Spleen (tissue), 11 donors: ENCODE data around the gene OSGEPL1. TPM values are rescaled to one million over a fixed set of nuclear protein-coding genes. Genes with fewer than 3 reads are reported as not detected.

Source experiments
- DNase-seq: peaks from one replicate; pipeline ENCODE4 v3.0.0-alpha.2; 2020
- H3K27ac ChIP-seq, 8 donors: fragments of 200-600 bp; sonication (generic) in 7 of 8; 1 replicate in 4 of 8; 2 replicates in 4 of 8; pipeline versions ENCODE4 v1.5.0 to v1.8.0; 2016 to 2021; ENCODE audit warnings: inconsistent platforms in 4 of 8, mild to moderate bottlenecking in 4 of 8, moderate library complexity in 1 of 8
- H3K27me3 ChIP-seq, 7 donors: fragments of 200-600 bp; sonication (generic) in 6 of 7; replicated peaks in 1 of 7; 1 replicate in 4 of 7; 2 replicates in 3 of 7; pipeline versions ENCODE4 v1.5.0 to v1.8.0; 2016 to 2021; ENCODE audit warnings: inconsistent platforms in 3 of 7, mild to moderate bottlenecking in 1 of 7
- H3K36me3 ChIP-seq, 6 donors: fragments of 200-600 bp; sonication (generic) in 5 of 6; 1 replicate in 4 of 6; 2 replicates in 2 of 6; pipeline versions ENCODE4 v1.5.0 to v1.8.0; 2016 to 2021; ENCODE audit warnings: inconsistent platforms in 2 of 6
- H3K4me1 ChIP-seq, 6 donors: fragments of 200-600 bp; sonication (generic) in 5 of 6; 1 replicate in 3 of 6; 2 replicates in 3 of 6; pipeline versions ENCODE4 v1.5.0 to v1.8.0; 2016 to 2021; ENCODE audit warnings: inconsistent platforms in 3 of 6
- H3K4me3 ChIP-seq, 8 donors: fragments of 200-600 bp; sonication (generic) in 7 of 8; 1 replicate in 4 of 8; 2 replicates in 4 of 8; pipeline versions ENCODE4 v1.5.0 to v1.8.0; 2016 to 2021; ENCODE audit warnings: inconsistent platforms in 4 of 8, mild to moderate bottlenecking in 4 of 8, moderate library complexity in 2 of 8
- H3K9me3 ChIP-seq, 8 donors: fragments of 200-600 bp; sonication (generic) in 7 of 8; 1 replicate in 4 of 8; 2 replicates in 4 of 8; pipeline versions ENCODE4 v1.5.0 to v1.8.0; 2016 to 2021; ENCODE audit warnings: inconsistent platforms in 4 of 8
- POLR2A ChIP-seq, 3 donors: fragments of 450-650 bp; IDR thresholded peaks; one replicate each; pipeline ENCODE4 v1.5.1; 2017; ENCODE audit warnings: antibody characterized with exemption in 3 of 3, mild to moderate bottlenecking in 1 of 3
- POLR2AphosphoS5 ChIP-seq, 3 donors: sonication (generic); formaldehyde crosslinking; IDR thresholded peaks; one replicate each; pipeline ENCODE4 v1.5.1; 2017; ENCODE audit warnings: antibody characterized with exemption in 3 of 3
- WGBS, 5 donors: extraction: QIAGEN DNeasy Blood & Tissue Kit in 3 of 5; methylation state at CpG; one replicate each; pipeline versions ENCODE4 v1.1.5 to v1.1.7; 2013 to 2018; 5-methylcytosine and 5-hydroxymethylcytosine counted together
- intact Hi-C: fragments of 100-400 bp; cut with DNase I; formaldehyde crosslinking; loops from one replicate; pipeline ENCODE4 v1.15.0; 2023; ENCODE audit warnings: low total_unique reads
- polyA plus RNA-seq, 3 donors: library from polyadenylated mRNA; stranded (reverse); fragments of 200-250 nt; gene quantifications; one replicate each; pipeline ENCODE4 v1.2.1, GENCODE V29; 2013
- total RNA-seq, 7 donors: library from RNA; depleted of rRNA in 3 of 7; stranded (reverse); fragments of >200 nt in 3 of 7; fragmentation: NEBNext Ultra II Directional in 4 of 7; extraction: Animal tissue kit (Norgen Biotek cat#: 25700) in 4 of 7; gene quantifications; one replicate each; pipeline versions ENCODE4 v1.1.0 to v1.2.1, GENCODE V29; 2016 to 2021
- TF ChIP-seq, protein P1 (sequence below), 11 experiments: fragments of 200-600 bp in 7 of 11; fragments of 450-650 bp in 4 of 11; sonication (generic) in 4 of 11; IDR thresholded peaks in 8 of 11; conservative IDR thresholded peaks in 3 of 11; 1 replicate in 7 of 11; 2 replicates in 4 of 11; pipeline versions ENCODE4 v1.4.0 to v1.8.0; 2016 to 2021; ENCODE audit warnings: antibody characterized with exemption in 11 of 11, inconsistent platforms in 4 of 11, mild to moderate bottlenecking in 1 of 11
- donor health status: healthy with polysubstance abuse.
- donor health status: DM: no; HTN: no; CAD: no; lungs with moderate emphysema.
- donor health status: DM: no; HTN: no; CAD: no.
- donor health status: Bipolar disorder and iron deficiency.
- donor health status: healthy.
- donor health status: DM: no; HTN: no; CAD: no.
- donor health status: DM: yes; HTN: yes; CAD: no.

The OSGEPL1 gene
- total and polyA plus RNA-seq, 10 donors = 6.2 to 13.9 (median 7.9) TPM

DNA sequence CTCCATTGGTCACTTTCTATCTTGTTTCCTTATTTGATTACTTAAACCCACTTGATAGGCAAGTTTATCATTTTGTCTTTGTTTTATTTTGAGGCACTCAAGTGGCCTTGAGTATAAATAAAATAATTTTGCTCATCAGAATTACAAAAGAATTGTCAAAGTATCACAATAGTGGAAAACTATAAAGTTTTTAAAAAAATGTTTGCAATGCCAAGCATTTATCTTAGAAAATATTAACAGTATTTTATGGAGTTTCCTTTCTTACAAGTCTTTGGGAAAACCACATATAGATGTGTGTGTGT is 36.4 kb upstream of the OSGEPL1 start:
- peak overlapping the region in 3 of 8 donors; percentile 6 to 31 (median 14) for H3K27ac ChIP-seq
- H3K9me3 ChIP-seq = no peaks in the 10 kb centered on the region
- no peak for DNase-seq
- peaks cover 0 to 84% (median 38%) of the 10 kb centered on the region in 6 donors for H3K36me3 ChIP-seq
- no peak overlapping the region for H3K4me3 ChIP-seq
- peaks cover 0 to 13% (median 5%) of the 10 kb centered on the region in 6 donors for H3K4me1 ChIP-seq
- intact Hi-C loops = no loop called here
- no peaks in the 10 kb centered on the region for H3K27me3 ChIP-seq
- TF ChIP-seq POLR2A (IDR thresholded peaks at IDR 0.05) (no peak), POLR2AphosphoS5 (IDR thresholded peaks at IDR 0.05) (no peak)
- TF ChIP-seq, protein P1, sequence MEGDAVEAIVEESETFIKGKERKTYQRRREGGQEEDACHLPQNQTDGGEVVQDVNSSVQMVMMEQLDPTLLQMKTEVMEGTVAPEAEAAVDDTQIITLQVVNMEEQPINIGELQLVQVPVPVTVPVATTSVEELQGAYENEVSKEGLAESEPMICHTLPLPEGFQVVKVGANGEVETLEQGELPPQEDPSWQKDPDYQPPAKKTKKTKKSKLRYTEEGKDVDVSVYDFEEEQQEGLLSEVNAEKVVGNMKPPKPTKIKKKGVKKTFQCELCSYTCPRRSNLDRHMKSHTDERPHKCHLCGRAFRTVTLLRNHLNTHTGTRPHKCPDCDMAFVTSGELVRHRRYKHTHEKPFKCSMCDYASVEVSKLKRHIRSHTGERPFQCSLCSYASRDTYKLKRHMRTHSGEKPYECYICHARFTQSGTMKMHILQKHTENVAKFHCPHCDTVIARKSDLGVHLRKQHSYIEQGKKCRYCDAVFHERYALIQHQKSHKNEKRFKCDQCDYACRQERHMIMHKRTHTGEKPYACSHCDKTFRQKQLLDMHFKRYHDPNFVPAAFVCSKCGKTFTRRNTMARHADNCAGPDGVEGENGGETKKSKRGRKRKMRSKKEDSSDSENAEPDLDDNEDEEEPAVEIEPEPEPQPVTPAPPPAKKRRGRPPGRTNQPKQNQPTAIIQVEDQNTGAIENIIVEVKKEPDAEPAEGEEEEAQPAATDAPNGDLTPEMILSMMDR (IDR thresholded peaks at IDR 0.05 in 8 of 11, conservative IDR thresholded peaks at IDR 0.05 in 3 of 11) = no peak

DNA sequence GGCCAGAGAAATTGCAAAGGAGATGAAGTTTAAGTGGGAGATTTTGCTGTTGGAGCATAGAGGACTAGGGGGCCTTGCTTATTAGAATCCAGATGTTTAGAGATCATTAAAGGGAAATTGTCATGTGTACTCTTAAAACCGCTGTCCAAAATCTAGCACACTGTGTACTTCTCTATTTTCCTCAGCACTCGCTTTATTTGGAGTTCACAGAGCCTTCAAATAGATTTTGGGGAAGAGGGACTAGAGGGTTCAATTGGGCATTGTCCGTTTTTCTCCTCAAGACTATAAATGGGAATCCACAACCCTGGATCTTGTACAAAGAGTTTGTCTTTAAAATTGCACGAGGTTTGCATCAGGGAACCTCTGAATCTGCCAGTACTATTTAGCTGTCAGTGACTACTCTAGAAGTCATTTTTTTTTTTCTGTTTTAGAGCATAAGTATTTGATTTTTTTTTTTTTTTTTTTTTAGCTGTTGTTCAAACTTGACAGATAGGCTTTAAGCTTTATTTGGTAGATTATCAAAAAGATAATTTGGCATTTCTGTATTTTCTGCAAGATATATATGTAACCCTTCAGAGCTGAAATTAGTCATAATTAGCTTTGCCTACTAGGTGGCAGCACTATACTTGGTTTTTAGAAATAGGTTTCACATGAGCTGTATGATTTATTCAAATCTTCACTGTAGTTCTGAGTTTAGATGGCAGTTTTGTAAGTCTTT is 35.9 kb upstream of the OSGEPL1 start:
- Histone ChIP-seq H3K9me3 (no peaks in the 10 kb centered on the region), H3K27me3 (no peaks in the 10 kb centered on the region), H3K36me3 (peaks cover 0 to 89% (median 41%) of the 10 kb centered on the region in 6 donors), H3K27ac (peak overlapping the region in 2 of 8 donors; percentile 7 to 43), H3K4me1 (peaks cover 0 to 12% (median 4%) of the 10 kb centered on the region in 6 donors), H3K4me3 (no peak overlapping the region)
- 56 to 77% (median 69%) methylated on average over 4 of the region's 4 CpGs for WGBS, 5 donors
- DNase-seq = no peak
- intact Hi-C loops = no loop called here
- TF ChIP-seq POLR2A (IDR thresholded peaks at IDR 0.05) (no peak), POLR2AphosphoS5 (IDR thresholded peaks at IDR 0.05) (no peak)
- TF ChIP-seq, protein P1 (IDR thresholded peaks at IDR 0.05 in 8 of 11, conservative IDR thresholded peaks at IDR 0.05 in 3 of 11) = peak in 8 of 11 experiments; percentile 17 to 34 (median 22)

DNA sequence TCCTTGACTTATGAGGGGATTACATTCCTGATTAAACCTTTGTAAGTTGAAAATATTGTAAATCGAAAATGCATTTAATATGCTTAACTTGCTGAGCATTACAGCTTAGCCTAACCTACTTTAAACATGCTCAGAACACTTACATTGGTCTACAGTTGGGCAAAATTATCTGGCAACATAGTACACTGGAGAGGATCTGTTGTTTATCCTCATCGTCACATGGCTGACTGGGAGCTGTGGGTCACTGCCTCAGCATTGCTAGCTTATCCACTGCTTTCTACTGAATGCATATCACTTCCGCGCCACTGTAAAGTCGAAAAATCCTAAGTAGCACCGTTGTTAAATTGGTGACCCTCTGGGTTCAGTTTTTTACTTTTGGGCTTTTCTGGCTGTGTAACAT is 35.3 kb upstream of the OSGEPL1 start:
- 90 to 95% (median 92%) methylated on average over 6 of the region's 6 CpGs for WGBS, 5 donors
- H3K27ac ChIP-seq = peak overlapping the region in 2 of 8 donors; percentile 7 to 43
- no peaks in the 10 kb centered on the region for H3K9me3 ChIP-seq
- peaks cover 0 to 12% (median 3%) of the 10 kb centered on the region in 6 donors for H3K4me1 ChIP-seq
- intact Hi-C loops = no loop called here
- TF ChIP-seq POLR2AphosphoS5 (IDR thresholded peaks at IDR 0.05) (no peak), POLR2A (IDR thresholded peaks at IDR 0.05) (no peak)
- TF ChIP-seq, protein P1 (IDR thresholded peaks at IDR 0.05 in 8 of 11, conservative IDR thresholded peaks at IDR 0.05 in 3 of 11) = no peak
- no peak for DNase-seq
- H3K4me3 ChIP-seq = no peak overlapping the region
- H3K27me3 ChIP-seq = no peaks in the 10 kb centered on the region
- H3K36me3 ChIP-seq = peaks cover 0 to 91% (median 45%) of the 10 kb centered on the region in 6 donors

DNA sequence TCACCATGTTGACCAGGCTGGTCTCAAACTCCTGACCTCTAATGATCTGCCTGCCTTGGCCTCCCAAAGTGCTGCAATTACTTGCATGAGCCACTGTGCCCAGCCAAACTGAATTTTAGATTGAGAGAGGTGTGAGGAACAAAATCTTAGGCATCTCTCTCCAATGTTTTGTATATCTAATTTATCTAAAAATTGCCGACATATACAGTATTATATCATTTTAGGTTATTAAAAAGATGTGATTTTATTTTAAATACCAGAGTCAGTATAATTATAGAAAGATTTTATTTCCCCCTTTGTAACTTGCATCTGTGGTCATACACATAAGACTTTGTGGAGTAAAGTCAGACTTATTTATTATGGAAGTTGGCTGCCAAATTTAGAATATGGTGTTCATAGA is 31.7 kb upstream of the OSGEPL1 start:
- intact Hi-C loops = no loop called here
- 96 to 100% (median 98%) methylated on average over 1 of the region's 1 CpG for WGBS, 5 donors
- H3K36me3 ChIP-seq = peaks cover 0 to 73% (median 43%) of the 10 kb centered on the region in 6 donors

More for the DNA sequence above, 31.7 kb upstream of the OSGEPL1 start:
- Histone ChIP-seq H3K27me3 (no peaks in the 10 kb centered on the region), H3K4me1 (peaks cover 0 to 9% (median 2%) of the 10 kb centered on the region in 6 donors), H3K27ac (no peak overlapping the region), H3K9me3 (no peaks in the 10 kb centered on the region), H3K4me3 (no peak overlapping the region)
- DNase-seq = no peak
- no peak for TF ChIP-seq POLR2A (IDR thresholded peaks at IDR 0.05)
- no peak for TF ChIP-seq POLR2AphosphoS5 (IDR thresholded peaks at IDR 0.05)
- TF ChIP-seq, protein P1 (IDR thresholded peaks at IDR 0.05 in 8 of 11, conservative IDR thresholded peaks at IDR 0.05 in 3 of 11) = no peak
